Thymus (tissue), 11 donors: ENCODE measurements around the gene RRBP1. TPM values are rescaled to one million over a fixed set of nuclear protein-coding genes. Genes with fewer than 3 reads are reported as not detected.
A peak's percentile ranks its signal among the peaks of the same experiment; 100 is the strongest.

Source experiments
- DNase-seq, 9 donors: peaks; one replicate each; pipeline ENCODE4 v3.0.0-alpha.2; 2013; ENCODE audit warnings: low spot score in 9 of 9, low read depth in 6 of 9, missing footprints in 1 of 9
- H3K27ac ChIP-seq, 2 donors: one replicate each; pipeline ENCODE4 v1.5.1; 2013; ENCODE audit warnings: control low read depth in 1 of 2, low read depth in 1 of 2, low read length in 1 of 2, mild to moderate bottlenecking in 1 of 2, moderate library complexity in 1 of 2
- H3K27me3 ChIP-seq, 2 donors: one replicate each; pipeline ENCODE4 v1.5.1; 2013; ENCODE audit warnings: low read length in 1 of 2; ENCODE audit not compliant: control insufficient read depth in 2 of 2, insufficient read depth in 1 of 2
- H3K36me3 ChIP-seq, 2 donors: one replicate each; pipeline ENCODE4 v1.5.1; 2013; ENCODE audit warnings: low read length in 1 of 2, mild to moderate bottlenecking in 1 of 2, moderate library complexity in 1 of 2; ENCODE audit not compliant: control insufficient read depth in 2 of 2, insufficient read depth in 2 of 2
- H3K4me1 ChIP-seq, 2 donors: one replicate each; pipeline ENCODE4 v1.5.1; 2013; ENCODE audit warnings: low read length in 2 of 2; ENCODE audit not compliant: control insufficient read depth in 2 of 2, insufficient read depth in 2 of 2
- H3K4me3 ChIP-seq, 2 donors: one replicate each; pipeline ENCODE4 v1.5.1; 2013; ENCODE audit warnings: low read length in 2 of 2, control low read depth in 1 of 2, mild to moderate bottlenecking in 1 of 2
- H3K9me3 ChIP-seq, 2 donors: one replicate each; pipeline ENCODE4 v1.5.1; 2013; ENCODE audit warnings: low read length in 1 of 2, mild to moderate bottlenecking in 1 of 2; ENCODE audit not compliant: control insufficient read depth in 2 of 2, insufficient read depth in 1 of 2
- WGBS: extraction: QIAGEN DNeasy Blood & Tissue Kit; methylation state at CpG from one replicate; pipeline ENCODE4 v1.1.7; 2013; 5-methylcytosine and 5-hydroxymethylcytosine counted together
- polyA plus RNA-seq: library from polyadenylated mRNA; stranded (reverse); fragments of 200-250 nt; gene quantifications from one replicate; pipeline ENCODE4 v1.2.3, GENCODE V29; 2013
- total RNA-seq: library from RNA; stranded (reverse); fragments of 120-200 nt; gene quantifications from one replicate; pipeline ENCODE4 v1.2.4, GENCODE V29; 2013
- donor health status: healthy.

The RRBP1 gene
- total and polyA plus RNA-seq, 2 donors, result 20.7 to 24.2 TPM

DNA sequence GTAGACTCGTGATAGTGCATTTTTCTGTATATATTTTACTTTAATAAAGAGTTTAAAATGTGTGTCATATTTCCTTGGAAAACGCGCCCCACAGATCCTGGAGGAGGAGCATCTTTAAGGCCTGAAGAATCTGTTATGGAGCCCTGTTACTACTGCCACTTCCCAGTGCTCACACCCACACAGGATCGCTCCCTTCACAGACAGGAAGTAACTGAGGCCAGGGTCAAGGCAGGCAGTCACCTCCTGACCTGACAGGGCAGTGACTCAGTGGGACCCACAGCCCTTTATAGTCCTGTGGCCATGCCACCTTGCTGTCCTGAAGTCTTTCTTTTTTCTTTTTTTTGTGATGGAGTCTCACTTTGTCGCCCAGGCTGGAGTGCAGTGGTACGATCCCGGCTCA is 9.0 kb downstream of the RRBP1 start:
- H3K4me3 ChIP-seq, result no peak overlapping the region
- no peaks in the 10 kb centered on the region for H3K9me3 ChIP-seq
- no peaks in the 10 kb centered on the region for H3K4me1 ChIP-seq
- no peaks in the 10 kb centered on the region for H3K36me3 ChIP-seq
- WGBS, result 97% methylated on average over 7 of the region's 7 CpGs
- no peak overlapping the region for H3K27ac ChIP-seq
- no peaks in the 10 kb centered on the region for H3K27me3 ChIP-seq
- DNase-seq, result no peak

DNA sequence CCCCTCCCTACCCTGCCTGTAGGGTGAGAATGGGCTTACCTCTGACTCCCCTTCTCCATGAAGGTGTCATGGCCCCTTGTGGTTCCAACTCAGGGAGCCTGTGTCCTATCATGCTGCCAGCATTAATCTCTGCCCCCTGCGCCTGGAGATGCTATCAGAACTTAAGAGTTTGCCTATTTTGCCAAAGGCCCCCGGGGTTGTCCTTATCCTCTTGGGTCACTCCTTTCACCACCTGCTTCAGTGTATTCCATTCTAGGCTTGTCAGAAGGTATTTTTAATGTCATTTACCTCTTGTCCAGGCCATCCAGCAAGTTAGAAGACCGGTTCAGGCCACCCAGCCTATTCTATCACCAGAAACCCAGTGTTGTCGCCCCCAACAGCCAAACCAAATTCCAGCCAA is 10.5 kb downstream of the RRBP1 start:
- WGBS, result 86% methylated on average over 4 of the region's 4 CpGs
- H3K27ac ChIP-seq, result no peak overlapping the region
- no peak overlapping the region for H3K4me3 ChIP-seq
- no peak for DNase-seq
- H3K9me3 ChIP-seq, result no peaks in the 10 kb centered on the region
- no peaks in the 10 kb centered on the region for H3K36me3 ChIP-seq
- no peaks in the 10 kb centered on the region for H3K4me1 ChIP-seq
- H3K27me3 ChIP-seq, result no peaks in the 10 kb centered on the region

- no peaks in the 10 kb centered on the region for H3K27me3 ChIP-seq
- 84% methylated on average over 1 of the region's 1 CpG for WGBS
- no peaks in the 10 kb centered on the region for H3K9me3 ChIP-seq
- DNase-seq, result no peak
- no peaks in the 10 kb centered on the region for H3K4me1 ChIP-seq
- no peak overlapping the region for H3K27ac ChIP-seq
- no peak overlapping the region for H3K4me3 ChIP-seq
- H3K36me3 ChIP-seq, result no peaks in the 10 kb centered on the region
Measured at GRCh38 chr20:17671011-17671410, 11.0 kb downstream of the RRBP1 start.

DNA sequence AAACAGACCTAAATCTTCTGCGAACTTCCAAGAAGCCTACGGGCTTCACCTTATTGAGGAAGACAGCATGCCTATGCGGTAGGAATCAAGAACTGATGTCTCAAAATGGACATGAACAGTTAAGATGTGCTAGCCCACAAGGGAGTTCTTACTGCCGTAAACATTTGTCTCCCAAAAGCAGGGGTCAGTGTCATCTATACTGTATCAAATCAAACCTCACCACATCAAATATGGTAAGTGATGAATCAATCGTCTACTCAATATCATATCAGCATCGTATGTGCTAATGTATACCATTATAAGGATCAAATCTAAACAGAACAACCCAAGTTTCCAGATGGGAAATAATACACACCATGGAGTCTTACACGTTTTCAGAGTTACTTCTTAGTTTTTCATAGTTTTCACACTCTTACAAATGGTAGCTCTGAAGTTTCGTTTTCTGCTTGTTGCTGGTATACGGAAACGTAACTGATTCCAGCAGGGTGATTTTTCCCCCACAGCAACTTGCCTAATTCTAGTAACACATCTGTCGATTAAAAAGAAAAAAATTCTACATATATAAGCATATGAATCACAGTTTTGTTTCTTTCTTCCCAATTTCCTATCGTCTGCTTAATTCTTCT is 12.6 kb downstream of the RRBP1 start:
- Histone ChIP-seq H3K4me1 (peaks cover 0 to 3% of the 10 kb centered on the region in 2 donors), H3K27ac (no peak overlapping the region), H3K4me3 (no peak overlapping the region), H3K36me3 (no peaks in the 10 kb centered on the region), H3K27me3 (no peaks in the 10 kb centered on the region), H3K9me3 (no peaks in the 10 kb centered on the region)
- WGBS, result 98% methylated on average over 12 of the region's 12 CpGs
- DNase-seq, result no peak

DNA sequence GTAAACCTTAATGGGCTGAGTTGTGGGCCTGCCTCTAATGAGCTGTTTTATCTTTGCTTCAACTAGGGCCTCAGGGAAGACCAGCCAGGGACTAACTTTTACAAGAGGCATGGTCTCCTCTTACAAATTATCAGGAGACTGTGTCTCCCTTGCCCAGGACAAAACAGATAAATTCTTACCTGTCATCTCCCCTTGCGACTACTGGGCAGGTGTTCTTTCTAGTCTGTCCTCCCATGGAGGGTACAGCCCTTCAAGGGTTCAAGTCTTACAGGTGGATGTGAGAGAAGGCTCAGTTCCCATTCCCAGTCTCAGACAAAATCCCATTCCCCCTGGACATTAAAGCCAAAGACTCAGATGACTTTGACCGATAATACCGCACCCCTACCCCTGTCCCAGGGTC is 13.6 kb downstream of the RRBP1 start:
- DNase-seq, result no peak
- over 99% methylated on average over 3 of the region's 3 CpGs for WGBS
- Histone ChIP-seq H3K27ac (no peak overlapping the region), H3K4me3 (no peak overlapping the region), H3K4me1 (peaks cover 0 to 12% of the 10 kb centered on the region in 2 donors), H3K9me3 (no peaks in the 10 kb centered on the region), H3K27me3 (no peaks in the 10 kb centered on the region), H3K36me3 (no peaks in the 10 kb centered on the region)

DNA sequence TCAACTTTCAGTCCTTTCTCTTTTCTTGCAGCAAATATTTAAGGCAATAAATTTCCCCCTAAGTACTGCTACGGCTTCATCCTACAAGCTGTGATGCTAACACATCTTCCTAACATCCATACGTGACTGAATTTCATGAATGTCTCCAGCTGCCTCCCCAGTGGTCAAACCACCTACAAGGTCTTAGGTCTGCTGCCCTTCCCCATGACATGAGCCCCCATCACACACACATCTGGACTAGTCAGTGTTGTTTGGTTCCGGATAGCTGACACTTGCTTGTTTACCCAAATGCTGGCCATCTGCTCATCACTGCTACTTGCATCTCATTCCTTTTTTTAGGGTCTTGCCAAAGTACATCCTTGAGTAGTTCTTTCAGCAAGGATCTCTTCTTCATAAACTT is 14.6 kb downstream of the RRBP1 start:
- Histone ChIP-seq H3K4me3 (no peak overlapping the region), H3K9me3 (no peaks in the 10 kb centered on the region), H3K27me3 (no peaks in the 10 kb centered on the region), H3K27ac (no peak overlapping the region), H3K36me3 (no peaks in the 10 kb centered on the region), H3K4me1 (peaks cover 0 to 18% of the 10 kb centered on the region in 2 donors)
- DNase-seq, result no peak
- 98% methylated on average over 3 of the region's 3 CpGs for WGBS

- no peak overlapping the region for H3K4me3 ChIP-seq
- H3K4me1 ChIP-seq, result peaks cover 0 to 21% of the 10 kb centered on the region in 2 donors
- H3K27me3 ChIP-seq, result no peaks in the 10 kb centered on the region
- no peaks in the 10 kb centered on the region for H3K36me3 ChIP-seq
- no peak for DNase-seq
- no peak overlapping the region for H3K27ac ChIP-seq
- no peaks in the 10 kb centered on the region for H3K9me3 ChIP-seq
- 95% methylated on average over 2 of the region's 2 CpGs for WGBS
Measured at GRCh38 chr20:17666481-17666880, 15.6 kb downstream of the RRBP1 start.

GRCh38 chr20:17665756-17666155 is 16.3 kb downstream of the RRBP1 start:
- H3K4me3 ChIP-seq, result no peak overlapping the region
- H3K4me1 ChIP-seq, result peaks cover 0 to 21% of the 10 kb centered on the region in 2 donors
- H3K9me3 ChIP-seq, result no peaks in the 10 kb centered on the region
- H3K36me3 ChIP-seq, result no peaks in the 10 kb centered on the region
- no peak overlapping the region for H3K27ac ChIP-seq
- DNase-seq, result no peak
- 88% methylated on average over 2 of the region's 2 CpGs for WGBS
- no peaks in the 10 kb centered on the region for H3K27me3 ChIP-seq

- Histone ChIP-seq H3K27me3 (no peaks in the 10 kb centered on the region), H3K36me3 (peaks cover 2 to 3% of the 10 kb centered on the region in 2 donors), H3K9me3 (no peaks in the 10 kb centered on the region), H3K4me3 (no peak overlapping the region), H3K27ac (peak overlapping the region in 1 of 2 donors; percentile 55), H3K4me1 (peaks cover 0 to 21% of the 10 kb centered on the region in 2 donors)
- 60% methylated on average over 11 of the region's 11 CpGs for WGBS
- peak in 1 of 9 donors; percentile 46 for DNase-seq
Measured at GRCh38 chr20:17664025-17664633, 17.9 kb downstream of the RRBP1 start.
